ENCODE data around the gene PGD. TPM values are rescaled to one million over a fixed set of nuclear protein-coding genes. Genes with fewer than 3 reads are reported as not detected.

The PGD gene
- total RNA-seq, result 10 to 100 TPM; 23.3 to 43.7 (median 37.0) TPM
- total RNA-seq (2013), result 22.3 TPM
- total RNA-seq, result 24.4 to 167 (median 35.3) reads per million in 29 experiments

DNA sequence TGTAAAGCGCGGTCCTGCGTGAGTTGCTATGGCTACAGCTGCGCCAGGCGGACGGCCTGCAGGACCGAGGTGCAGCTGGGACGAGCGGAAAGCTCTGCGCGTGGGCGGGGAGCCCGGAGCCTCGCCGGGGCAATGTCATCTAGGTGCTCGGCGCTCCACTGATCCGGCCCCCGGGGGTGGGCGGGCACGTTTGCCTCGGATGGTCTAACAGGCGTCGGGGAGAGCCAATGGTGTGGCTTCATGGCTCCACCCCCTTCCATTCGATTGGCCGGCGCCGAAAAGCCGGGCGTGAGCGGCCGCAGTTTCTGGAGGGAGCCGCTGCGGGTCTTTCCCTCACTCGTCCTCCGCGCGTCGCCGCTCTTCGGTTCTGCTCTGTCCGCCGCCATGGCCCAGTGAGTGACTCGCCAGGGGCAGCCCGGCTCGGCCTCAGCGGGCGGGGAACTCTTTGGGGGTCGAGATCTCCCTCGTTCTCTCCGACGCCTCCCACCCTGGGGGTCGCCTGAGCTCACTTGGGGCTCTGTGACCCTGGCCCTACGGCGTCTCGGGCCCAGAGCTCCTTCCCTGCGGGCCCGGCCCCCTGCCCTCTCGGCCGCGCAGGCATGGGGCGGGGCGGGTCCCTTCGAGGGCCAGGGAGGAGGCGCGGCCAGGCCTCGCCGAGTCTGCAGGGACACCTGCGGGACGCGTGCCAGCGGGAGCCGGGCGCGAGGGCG is at the start of gene PGD:
TSS of gene PGD (plus strand) at position 331 of the 710 bp plus-strand sequence. CDS start at position 385, 54 bp downstream.
- peaks cover 0 to 24% of the 10 kb centered on the region in 2 experiments for H3K4me1 ChIP-seq (ENCODE audit: control insufficient read depth in 1 of 2, extremely low read depth in 1 of 2, insufficient read depth in 2 of 2, low read length in 2 of 2)
- no peaks in the 10 kb centered on the region for H3K27me3 Mint-ChIP-seq
- peaks cover 12 to 24% (median 24%) of the 10 kb centered on the region in 3 donors for H3K4me1 Mint-ChIP-seq
- no peaks in the 10 kb centered on the region for H3K9me3 Mint-ChIP-seq
- H3K36me3 Mint-ChIP-seq, result peaks cover 5% of the 10 kb centered on the region
- ATAC-seq (replicated peaks in 1 of 4), result peak; percentile 96 to 98 (median 97)
- peak within 1 kb of the TSS; percentile 82 to 97 for H3K4me3 ChIP-seq (ENCODE audit: control insufficient read depth in 1 of 2, extremely low read depth in 1 of 2, low read length in 1 of 2)
- no peaks in the 10 kb centered on the region for H3K9me3 ChIP-seq
- H3K27ac ChIP-seq (ENCODE audit: low read length), result peak within 1 kb of the TSS; percentile 69
- H3K27ac Mint-ChIP-seq, result peak within 1 kb of the TSS; percentile 85 to 88
- peak within 1 kb of the TSS; percentile 96 to 97 (median 96) for H3K4me3 Mint-ChIP-seq
- POLR2A ChIA-PET, result interaction anchor here in 1 of 2 donors (1.0 kb wide), 1 partner anchor 12 kb away, joined by 6 read pairs; no protein-coding TSS in a partner anchor
- peak; percentile 91 to 98 (median 96) for DNase-seq
- WGBS (ENCODE audit: insufficient coverage), result under 1% methylated on average over 76 of the region's 76 CpGs
- H3K36me3 ChIP-seq (ENCODE audit: control insufficient read depth in 2 of 2, extremely low read depth in 1 of 2, insufficient read depth in 1 of 2, low read length in 1 of 2), result peaks cover under 1 to 11% of the 10 kb centered on the region in 2 donors
- CTCF ChIA-PET, result interaction anchor here in 1 of 2 donors (0.6 to 1.4 kb wide), 3 partner anchors 10 to 189 kb away, joined by 3 to 4 read pairs (median 3); partner anchors contain the start of gene KIF1B
- H3K27me3 ChIP-seq (replicated peaks in 1 of 2; ENCODE audit: control insufficient read depth in 2 of 2, extremely low read depth in 1 of 2, insufficient read depth in 2 of 2, low read length in 1 of 2), result no peaks in the 10 kb centered on the region

DNA sequence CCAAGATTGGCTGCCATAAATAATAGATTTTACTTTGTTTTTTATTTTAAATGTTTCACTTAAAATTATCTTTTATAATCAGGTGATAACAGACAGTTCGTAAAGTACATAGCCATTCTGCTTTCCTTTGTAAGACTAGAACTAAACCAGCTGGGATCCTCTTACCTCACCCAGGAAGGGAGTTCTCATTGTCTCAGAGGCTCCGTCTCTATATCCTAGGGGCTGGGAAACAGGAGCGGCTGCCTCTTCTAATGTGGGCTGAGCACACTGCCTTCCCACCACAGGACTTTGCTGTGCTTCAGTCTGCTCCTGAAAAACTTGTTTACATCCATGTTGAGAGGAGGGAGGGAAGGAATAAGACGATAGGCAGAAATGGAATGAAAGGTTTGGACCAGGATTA is 45.6 kb upstream of the PGD start:
- Histone ChIP-seq H3K27ac (ENCODE audit: low read length) (no peak overlapping the region), H3K4me3 (ENCODE audit: control insufficient read depth in 1 of 2, extremely low read depth in 1 of 2, low read length in 1 of 2) (no peak overlapping the region), H3K27me3 (replicated peaks in 1 of 2; ENCODE audit: control insufficient read depth in 2 of 2, extremely low read depth in 1 of 2, insufficient read depth in 2 of 2, low read length in 1 of 2) (no peaks in the 10 kb centered on the region), H3K36me3 (ENCODE audit: control insufficient read depth in 2 of 2, extremely low read depth in 1 of 2, insufficient read depth in 1 of 2, low read length in 1 of 2) (peaks cover 0 to 20% of the 10 kb centered on the region in 2 donors), H3K9me3 (no peaks in the 10 kb centered on the region), H3K4me1 (ENCODE audit: control insufficient read depth in 1 of 2, extremely low read depth in 1 of 2, insufficient read depth in 2 of 2, low read length in 2 of 2) (no peaks in the 10 kb centered on the region)
- no peaks in the 10 kb centered on the region for H3K27me3 Mint-ChIP-seq
- no peaks in the 10 kb centered on the region for H3K9me3 Mint-ChIP-seq
- POLR2A ChIA-PET, result no interaction called here
- DNase-seq (no peak), ATAC-seq (replicated peaks in 1 of 4) (no peak)
- peaks cover 15% of the 10 kb centered on the region for H3K36me3 Mint-ChIP-seq
- 75% methylated on average over 1 of the region's 4 CpGs for WGBS (ENCODE audit: insufficient coverage)
- H3K4me1 Mint-ChIP-seq, result no peaks in the 10 kb centered on the region
- CTCF ChIA-PET, result no interaction called here
- H3K27ac Mint-ChIP-seq, result no peak overlapping the region
- no peak overlapping the region for H3K4me3 Mint-ChIP-seq

DNA sequence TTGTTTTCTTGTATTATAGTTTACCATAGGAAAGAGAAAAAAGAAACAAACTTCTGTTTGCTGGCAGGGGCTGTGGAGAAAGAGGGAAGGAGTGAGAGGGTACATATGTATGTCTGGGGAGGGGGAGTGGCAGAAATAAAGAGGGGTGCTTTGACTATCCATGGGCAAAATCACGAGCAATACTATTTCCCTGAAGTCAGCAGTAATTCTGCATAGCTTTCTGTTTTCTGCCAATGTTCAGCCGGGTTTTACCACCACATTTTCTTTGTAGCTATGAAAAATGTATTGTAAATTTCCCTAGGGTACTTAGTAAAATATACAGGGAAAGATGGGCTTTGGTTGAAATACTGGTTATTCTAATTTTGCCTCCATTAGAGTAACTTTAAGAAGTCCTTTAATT is 45.2 kb upstream of the PGD start:
- Mint-ChIP-seq H3K4me1 (no peaks in the 10 kb centered on the region), H3K4me3 (no peak overlapping the region), H3K27ac (no peak overlapping the region), H3K27me3 (no peaks in the 10 kb centered on the region), H3K36me3 (peaks cover 12% of the 10 kb centered on the region), H3K9me3 (no peaks in the 10 kb centered on the region)
- Histone ChIP-seq H3K27me3 (replicated peaks in 1 of 2; ENCODE audit: control insufficient read depth in 2 of 2, extremely low read depth in 1 of 2, insufficient read depth in 2 of 2, low read length in 1 of 2) (no peaks in the 10 kb centered on the region), H3K4me1 (ENCODE audit: control insufficient read depth in 1 of 2, extremely low read depth in 1 of 2, insufficient read depth in 2 of 2, low read length in 2 of 2) (no peaks in the 10 kb centered on the region), H3K36me3 (ENCODE audit: control insufficient read depth in 2 of 2, extremely low read depth in 1 of 2, insufficient read depth in 1 of 2, low read length in 1 of 2) (peaks cover 0 to 16% of the 10 kb centered on the region in 2 donors), H3K9me3 (no peaks in the 10 kb centered on the region), H3K4me3 (ENCODE audit: control insufficient read depth in 1 of 2, extremely low read depth in 1 of 2, low read length in 1 of 2) (no peak overlapping the region), H3K27ac (ENCODE audit: low read length) (no peak overlapping the region)
- POLR2A ChIA-PET, result no interaction called here
- ATAC-seq (replicated peaks in 1 of 4) (no peak), DNase-seq (no peak)
- WGBS (ENCODE audit: insufficient coverage), result no CpG with 5 or more reads among the region's 2 CpGs
- CTCF ChIA-PET, result no interaction called here

DNA sequence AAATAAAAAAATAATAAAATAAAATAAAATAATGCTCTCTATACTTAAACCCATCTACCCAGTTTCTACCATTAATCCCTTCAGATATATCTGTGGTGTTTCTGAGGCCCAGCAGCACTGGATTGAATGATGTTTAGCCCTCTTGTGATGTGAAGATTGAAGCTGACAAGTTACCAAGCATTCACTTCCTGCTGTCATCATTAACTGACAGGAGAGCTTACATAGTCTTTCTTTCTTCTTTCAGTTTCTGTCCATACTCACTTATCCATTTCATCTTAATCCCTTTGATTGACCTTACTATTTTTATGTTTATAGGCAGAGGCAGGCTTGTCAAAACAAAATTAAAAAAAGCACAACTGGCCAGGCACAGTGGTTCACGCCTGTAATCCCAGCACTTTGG is 38.8 kb upstream of the PGD start:
- H3K4me3 Mint-ChIP-seq, result no peak overlapping the region
- ChIA-PET CTCF (interaction anchor here in 1 of 2 donors (0.6 kb wide), 1 partner anchor 205 kb away, joined by 3 read pairs; no protein-coding TSS in a partner anchor), POLR2A (no interaction called here)
- ATAC-seq (replicated peaks in 1 of 4) (no peak), DNase-seq (no peak)
- H3K27me3 Mint-ChIP-seq, result no peaks in the 10 kb centered on the region
- no CpG with 5 or more reads among the region's 1 CpG for WGBS (ENCODE audit: insufficient coverage)
- Histone ChIP-seq H3K27me3 (replicated peaks in 1 of 2; ENCODE audit: control insufficient read depth in 2 of 2, extremely low read depth in 1 of 2, insufficient read depth in 2 of 2, low read length in 1 of 2) (no peaks in the 10 kb centered on the region), H3K4me3 (ENCODE audit: control insufficient read depth in 1 of 2, extremely low read depth in 1 of 2, low read length in 1 of 2) (no peak overlapping the region), H3K4me1 (ENCODE audit: control insufficient read depth in 1 of 2, extremely low read depth in 1 of 2, insufficient read depth in 2 of 2, low read length in 2 of 2) (no peaks in the 10 kb centered on the region), H3K27ac (ENCODE audit: low read length) (no peak overlapping the region), H3K36me3 (ENCODE audit: control insufficient read depth in 2 of 2, extremely low read depth in 1 of 2, insufficient read depth in 1 of 2, low read length in 1 of 2) (peaks cover 0 to 9% of the 10 kb centered on the region in 2 donors), H3K9me3 (no peaks in the 10 kb centered on the region)
- no peaks in the 10 kb centered on the region for H3K4me1 Mint-ChIP-seq
- peaks cover 26% of the 10 kb centered on the region for H3K36me3 Mint-ChIP-seq
- H3K27ac Mint-ChIP-seq, result no peak overlapping the region
- H3K9me3 Mint-ChIP-seq, result no peaks in the 10 kb centered on the region

DNA sequence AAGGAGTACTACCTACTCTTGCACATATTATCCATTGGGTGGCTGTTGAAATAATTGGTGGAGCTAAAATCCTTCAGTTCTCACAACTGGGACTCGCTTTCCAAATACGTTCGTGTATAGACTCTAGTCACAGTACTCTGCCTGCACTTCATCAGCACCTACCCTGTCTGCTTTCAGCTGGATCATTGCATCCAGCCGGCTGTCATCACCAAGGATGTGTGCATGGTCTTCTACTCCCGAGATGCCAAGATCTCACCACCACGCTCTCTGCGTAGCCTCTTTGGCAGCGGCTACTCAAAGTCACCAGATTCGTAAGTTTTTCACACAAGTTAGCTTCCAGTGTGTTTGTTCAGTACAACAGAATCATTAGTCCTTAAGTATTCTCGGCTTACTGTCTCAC is 37.3 kb upstream of the PGD start:
- DNase-seq (no peak), ATAC-seq (replicated peaks in 1 of 4) (no peak)
- no peaks in the 10 kb centered on the region for H3K27me3 Mint-ChIP-seq
- H3K9me3 Mint-ChIP-seq, result no peaks in the 10 kb centered on the region
- H3K27ac Mint-ChIP-seq, result no peak overlapping the region
- H3K36me3 Mint-ChIP-seq, result peaks cover 36% of the 10 kb centered on the region
- Histone ChIP-seq H3K4me1 (ENCODE audit: control insufficient read depth in 1 of 2, extremely low read depth in 1 of 2, insufficient read depth in 2 of 2, low read length in 2 of 2) (no peaks in the 10 kb centered on the region), H3K9me3 (no peaks in the 10 kb centered on the region), H3K27me3 (replicated peaks in 1 of 2; ENCODE audit: control insufficient read depth in 2 of 2, extremely low read depth in 1 of 2, insufficient read depth in 2 of 2, low read length in 1 of 2) (no peaks in the 10 kb centered on the region), H3K36me3 (ENCODE audit: control insufficient read depth in 2 of 2, extremely low read depth in 1 of 2, insufficient read depth in 1 of 2, low read length in 1 of 2) (peaks cover 0 to 20% of the 10 kb centered on the region in 2 donors), H3K4me3 (ENCODE audit: control insufficient read depth in 1 of 2, extremely low read depth in 1 of 2, low read length in 1 of 2) (no peak overlapping the region), H3K27ac (ENCODE audit: low read length) (no peak overlapping the region)
- WGBS (ENCODE audit: insufficient coverage), result 97% methylated on average over 9 of the region's 10 CpGs
- ChIA-PET POLR2A (no interaction called here), CTCF (interaction anchor here in 1 of 2 donors (1.1 kb wide), 1 partner anchor 11 kb away, joined by 5 read pairs; no protein-coding TSS in a partner anchor)
- no peak overlapping the region for H3K4me3 Mint-ChIP-seq
- H3K4me1 Mint-ChIP-seq, result no peaks in the 10 kb centered on the region

DNA sequence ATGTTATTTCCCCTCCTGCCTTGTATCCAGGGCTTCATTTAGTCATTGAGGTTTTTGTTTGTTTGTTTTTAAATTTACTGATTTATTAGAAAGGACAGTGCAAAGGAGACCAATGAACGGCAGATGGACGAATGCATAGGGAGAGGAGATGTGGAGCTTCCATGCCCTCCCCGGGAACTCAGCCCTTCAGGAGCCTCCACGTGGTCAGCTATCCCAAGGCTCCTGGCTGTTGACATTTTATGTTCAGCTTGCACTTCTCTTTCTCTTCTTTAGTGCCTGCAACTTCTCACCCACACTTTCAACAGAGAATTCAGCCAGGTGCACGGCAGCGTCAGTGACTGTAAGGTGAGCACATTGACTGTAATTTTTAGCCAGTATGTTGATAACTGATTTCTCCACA is 30.7 kb upstream of the PGD start:
- ATAC-seq (replicated peaks in 1 of 4), result no peak
- Mint-ChIP-seq H3K9me3 (no peaks in the 10 kb centered on the region), H3K4me1 (no peaks in the 10 kb centered on the region), H3K36me3 (peaks cover 40% of the 10 kb centered on the region), H3K27me3 (no peaks in the 10 kb centered on the region), H3K4me3 (no peak overlapping the region), H3K27ac (no peak overlapping the region)
- no peaks in the 10 kb centered on the region for H3K4me1 ChIP-seq (ENCODE audit: control insufficient read depth in 1 of 2, extremely low read depth in 1 of 2, insufficient read depth in 2 of 2, low read length in 2 of 2)
- no peak for DNase-seq
- peaks cover 0 to 13% of the 10 kb centered on the region in 2 donors for H3K36me3 ChIP-seq (ENCODE audit: control insufficient read depth in 2 of 2, extremely low read depth in 1 of 2, insufficient read depth in 1 of 2, low read length in 1 of 2)
- H3K4me3 ChIP-seq (ENCODE audit: control insufficient read depth in 1 of 2, extremely low read depth in 1 of 2, low read length in 1 of 2), result no peak overlapping the region
- no peaks in the 10 kb centered on the region for H3K9me3 ChIP-seq
- 94% methylated on average over 2 of the region's 6 CpGs for WGBS (ENCODE audit: insufficient coverage)
- H3K27me3 ChIP-seq (replicated peaks in 1 of 2; ENCODE audit: control insufficient read depth in 2 of 2, extremely low read depth in 1 of 2, insufficient read depth in 2 of 2, low read length in 1 of 2), result no peaks in the 10 kb centered on the region
- no peak overlapping the region for H3K27ac ChIP-seq (ENCODE audit: low read length)
- POLR2A ChIA-PET, result interaction anchor here in 1 of 2 donors (0.5 kb wide), 1 partner anchor 663 kb away, joined by 6 read pairs; no protein-coding TSS in a partner anchor
- CTCF ChIA-PET, result no interaction called here

All from T-cell (primary cell).